K562 (cell line): Measurements from ENCODE around the gene CNNM2. TPM values are rescaled to one million over a fixed set of nuclear protein-coding genes. Genes with fewer than 3 reads are reported as not detected.

Experiments
- ATF1 ChIP-seq, 2 experiments: fragments of 450-650 bp in 1 of 2; IDR thresholded peaks; 2 replicates each; pipeline ENCODE4 v1.6.1; 2016; ENCODE audit warnings: missing compliant biosample characterization in 1 of 2, missing genetic modification characterization in 1 of 2
- BHLHE40 ChIP-seq: IDR thresholded peaks from 2 replicates; pipeline ENCODE4 v1.6.1; 2011; ENCODE audit warnings: low read length, improper control_type of control experiment
- GMEB1 ChIP-seq: fragments of 250-450 bp; sonication (Bioruptor Pico); IDR thresholded peaks from 2 replicates; pipeline ENCODE4 v1.4.0; 2020; ENCODE audit warnings: mild to moderate bottlenecking
- MAFG ChIP-seq: fragments of 450-650 bp; conservative IDR thresholded peaks from 2 replicates; pipeline ENCODE4 v1.6.1; 2016; ENCODE audit warnings: missing genetic modification characterization, missing compliant biosample characterization
- NONO ChIP-seq, 2 experiments: fragments of 200-400 bp in 1 of 2; fragments of 450-650 bp in 1 of 2; formaldehyde crosslinking in 1 of 2; IDR thresholded peaks; 2 replicates each; pipeline ENCODE4 v1.6.1; 2017; ENCODE audit warnings: low read depth in 2 of 2, mild to moderate bottlenecking in 2 of 2, moderate library complexity in 2 of 2, low read length in 1 of 2
- NR2C2 ChIP-seq, 2 experiments: fragments of 200-800 bp in 1 of 2; sonication (Bioruptor generic) in 1 of 2; sonication (generic) in 1 of 2; formaldehyde crosslinking in 1 of 2; IDR thresholded peaks; 2 replicates each; pipeline versions ENCODE4 v1.6.1 to v1.8.0; 2016 to 2022; ENCODE audit warnings: mild to moderate bottlenecking in 1 of 2, missing compliant biosample characterization in 1 of 2, missing genetic modification characterization in 1 of 2, missing genetic modification reagents in 1 of 2
- PATZ1 ChIP-seq: fragments of 250-450 bp; sonication (Bioruptor Pico); IDR thresholded peaks from 2 replicates; pipeline ENCODE4 v1.5.0; 2020; ENCODE audit warnings: mild to moderate bottlenecking, borderline replicate concordance
- PHF21A ChIP-seq: fragments of 450-650 bp; IDR thresholded peaks from 2 replicates; pipeline ENCODE4 v1.6.1; 2017; ENCODE audit warnings: low read depth, borderline replicate concordance
- POLR2A ChIP-seq: fragments of 450-650 bp; conservative IDR thresholded peaks from 2 replicates; pipeline ENCODE4 v1.6.1; 2016
- RAD51 ChIP-seq: fragments of 450-650 bp; IDR thresholded peaks from 2 replicates; pipeline ENCODE4 v1.7.1; 2016; ENCODE audit warnings: low read depth, mild to moderate bottlenecking, borderline replicate concordance
- SP1 ChIP-seq: sonication (generic); formaldehyde crosslinking; IDR thresholded peaks from 2 replicates; pipeline ENCODE4 v1.8.1; 2022; ENCODE audit warnings: mild to moderate bottlenecking, missing genetic modification reagents
- ZHX1 ChIP-seq: fragments of 150-350 bp; conservative IDR thresholded peaks from 2 replicates; pipeline ENCODE4 v1.6.1; 2014; ENCODE audit warnings: low read length
- ZNF644 ChIP-seq: fragments of 200-800 bp; sonication (Bioruptor generic); IDR thresholded peaks from 2 replicates; pipeline ENCODE4 v1.6.1; 2016; ENCODE audit warnings: low read depth, missing genetic modification characterization, missing compliant biosample characterization
- polyA plus RNA-seq, 8 experiments: library from polyadenylated mRNA; depleted of rRNA in 4 of 8; stranded (reverse) in 5 of 8; unstranded in 3 of 8; fragments of >200 nt; fragmentation: Nextera tagmentation in 2 of 8; fragmentation: Illumina TruSeq in 1 of 8; extraction: Ambion mirVana in 2 of 8; extraction: Trizol in 1 of 8; gene quantifications; 2 replicates each; pipeline versions ENCODE4 v1.2.1 to v1.2.3, GENCODE V29; 2011 to 2014; ENCODE audit warnings: inconsistent platforms in 1 of 8, missing spikeins in 1 of 8
- total RNA-seq, 7 experiments: library from RNA; depleted of rRNA in 6 of 7; stranded (reverse); fragments of >200 nt in 6 of 7; fragmentation: Illumina TruSeq in 2 of 7; extraction: Trizol in 2 of 7; gene quantifications; 2 replicates each; pipeline versions ENCODE4 v1.2.1 to v1.2.3, GENCODE V29; 2011 to 2021; ENCODE audit warnings: low replicate concordance in 1 of 7

The CNNM2 gene
- total and polyA plus RNA-seq, 9 of the 15 experiments (the other 6 are each of a cell fraction or from before 2014, with no cell fraction given), result 0.21 to 5.0 (median 1.3) TPM

GRCh38 chr10:102917962-102918816, at the start of gene CNNM2 (continued):
- TF ChIP-seq ZHX1 (0 out of 2 replicates have a peak, but pooled peaks have one; percentile 56), PATZ1 (CRISPR knock-in tag) (no peak), GMEB1 (CRISPR knock-in tag) (peak; percentile 45; the same call in 1 of the 2 replicates), MAFG (tag) (no peak), PHF21A (no peak), POLR2A (peak; percentile 67), NONO (IDR thresholded peaks at IDR 0.05; ENCODE audit: low read depth in 2 of 2, low read length in 1 of 2) (peak in 1 of 2 experiments; percentile 86; a peak in 2 of 4 replicates), RAD51 (peak; percentile 70; the same call in 1 of the 2 replicates), SP1 (CRISPR knock-in tag) (peak; percentile 98), ATF1 (CRISPR knock-in tag; IDR thresholded peaks at IDR 0.05) (peak; percentile 35; the same call in 1 of the 2 replicates), ATF1 (tag; IDR thresholded peaks at IDR 0.05) (peak; percentile 70), BHLHE40 (peak; percentile 84), NR2C2 (CRISPR knock-in tag; IDR thresholded peaks at IDR 0.05) (no peak), NR2C2 (tag; IDR thresholded peaks at IDR 0.05) (peak; percentile 84), ZNF644 (0 out of 2 replicates have a peak, but pooled peaks have one; percentile 4)
